ENCODE data around the gene CTR9. TPM values are rescaled to one million over a fixed set of nuclear protein-coding genes. Genes with fewer than 3 reads are reported as not detected.

The CTR9 gene
- total and polyA plus RNA-seq, 2 experiments from 2014 or later, result 29.0 to 32.7 TPM

DNA sequence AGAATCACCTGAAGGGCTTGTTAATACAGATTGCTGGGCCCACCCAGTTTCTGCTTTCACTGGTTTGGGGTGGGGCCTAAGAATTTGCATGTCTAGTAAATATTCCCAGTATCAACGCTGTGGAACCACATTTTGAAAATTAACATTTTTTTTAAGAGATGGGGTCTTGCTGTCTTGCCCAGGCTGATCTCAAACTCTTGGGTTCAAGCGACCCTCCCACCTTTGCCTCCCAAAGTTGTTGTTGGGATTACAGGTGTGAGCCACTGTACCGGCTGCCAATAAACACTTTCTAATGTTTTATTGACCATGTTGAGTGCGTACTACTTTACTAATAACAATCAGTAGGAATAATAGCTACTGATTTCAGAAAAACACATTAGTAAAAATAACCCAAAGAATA lies 55.2 kb downstream of the CTR9 start (continued):
- TF ChIP-seq POLR2AphosphoS5 (IDR thresholded peaks at IDR 0.05; ENCODE audit: low read depth), result no peak
- TF ChIP-seq JUNB (IDR thresholded peaks at IDR 0.05; ENCODE audit: unreplicated experiment), result no peak
- TF ChIP-seq ZNF114 (CRISPR knock-in tag; IDR thresholded peaks at IDR 0.05), result no peak
- no peak for TF ChIP-seq NANOG (IDR thresholded peaks at IDR 0.05; ENCODE audit: borderline replicate concordance)
- TF ChIP-seq STAT1 (IDR thresholded peaks at IDR 0.05; ENCODE audit: unreplicated experiment), result no peak
- TF ChIP-seq, protein P1, sequence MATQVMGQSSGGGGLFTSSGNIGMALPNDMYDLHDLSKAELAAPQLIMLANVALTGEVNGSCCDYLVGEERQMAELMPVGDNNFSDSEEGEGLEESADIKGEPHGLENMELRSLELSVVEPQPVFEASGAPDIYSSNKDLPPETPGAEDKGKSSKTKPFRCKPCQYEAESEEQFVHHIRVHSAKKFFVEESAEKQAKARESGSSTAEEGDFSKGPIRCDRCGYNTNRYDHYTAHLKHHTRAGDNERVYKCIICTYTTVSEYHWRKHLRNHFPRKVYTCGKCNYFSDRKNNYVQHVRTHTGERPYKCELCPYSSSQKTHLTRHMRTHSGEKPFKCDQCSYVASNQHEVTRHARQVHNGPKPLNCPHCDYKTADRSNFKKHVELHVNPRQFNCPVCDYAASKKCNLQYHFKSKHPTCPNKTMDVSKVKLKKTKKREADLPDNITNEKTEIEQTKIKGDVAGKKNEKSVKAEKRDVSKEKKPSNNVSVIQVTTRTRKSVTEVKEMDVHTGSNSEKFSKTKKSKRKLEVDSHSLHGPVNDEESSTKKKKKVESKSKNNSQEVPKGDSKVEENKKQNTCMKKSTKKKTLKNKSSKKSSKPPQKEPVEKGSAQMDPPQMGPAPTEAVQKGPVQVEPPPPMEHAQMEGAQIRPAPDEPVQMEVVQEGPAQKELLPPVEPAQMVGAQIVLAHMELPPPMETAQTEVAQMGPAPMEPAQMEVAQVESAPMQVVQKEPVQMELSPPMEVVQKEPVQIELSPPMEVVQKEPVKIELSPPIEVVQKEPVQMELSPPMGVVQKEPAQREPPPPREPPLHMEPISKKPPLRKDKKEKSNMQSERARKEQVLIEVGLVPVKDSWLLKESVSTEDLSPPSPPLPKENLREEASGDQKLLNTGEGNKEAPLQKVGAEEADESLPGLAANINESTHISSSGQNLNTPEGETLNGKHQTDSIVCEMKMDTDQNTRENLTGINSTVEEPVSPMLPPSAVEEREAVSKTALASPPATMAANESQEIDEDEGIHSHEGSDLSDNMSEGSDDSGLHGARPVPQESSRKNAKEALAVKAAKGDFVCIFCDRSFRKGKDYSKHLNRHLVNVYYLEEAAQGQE (IDR thresholded peaks at IDR 0.05; ENCODE audit: unreplicated experiment), result no peak
- no peak for TF ChIP-seq CREB1 (CRISPR knock-in tag; IDR thresholded peaks at IDR 0.05; ENCODE audit: low read depth)

DNA sequence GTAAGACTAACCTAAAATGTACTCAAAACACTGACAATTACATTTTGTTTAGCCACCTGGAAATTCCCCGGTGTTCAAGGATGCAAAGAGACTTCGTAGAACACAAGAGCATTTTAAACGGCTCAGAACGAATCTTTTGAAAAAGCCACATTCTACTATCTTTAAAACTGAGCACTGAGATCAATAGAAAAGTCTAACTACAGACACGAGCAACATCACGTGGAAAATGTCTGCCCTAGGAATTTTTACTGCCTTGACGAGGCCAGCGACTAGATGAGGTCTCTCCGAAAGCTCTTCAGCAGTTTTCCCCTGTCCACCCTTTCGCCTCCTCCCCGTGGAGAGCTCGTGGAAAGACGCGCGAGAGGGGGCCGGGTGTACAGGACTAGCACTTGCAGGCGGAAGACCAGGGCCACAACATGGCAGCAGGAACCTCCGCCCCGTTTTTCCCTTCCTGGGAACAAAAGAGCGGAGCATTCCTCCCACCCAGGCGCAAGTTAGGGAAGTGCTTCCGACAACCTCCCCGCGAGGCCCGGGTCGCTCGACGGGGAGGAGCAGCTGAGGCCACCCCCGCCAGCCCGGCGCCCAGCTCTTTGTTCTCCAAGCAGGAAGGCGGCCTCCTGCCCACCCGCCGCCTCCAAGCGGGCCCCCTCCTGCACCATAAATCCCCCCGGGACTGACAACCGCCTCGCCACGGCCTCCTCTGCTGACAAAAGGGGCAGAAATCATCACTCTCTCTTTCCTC lies 56.6 kb downstream of the CTR9 start:
- DNase-seq (ENCODE audit: low spot score), result peak; percentile 49
- Histone ChIP-seq H3F3A (replicated peaks; ENCODE audit: low read depth) (peaks cover 44% of the 10 kb centered on the region), H3K4me3 (peak overlapping the region; percentile 95), H3K27ac (ENCODE audit: low read depth) (peak overlapping the region; percentile 97; the same call in 1 of the 2 replicates), H3K36me3 (ENCODE audit: insufficient read depth) (peaks cover 49% of the 10 kb centered on the region), H3K79me2 (replicated peaks; ENCODE audit: insufficient read depth) (peaks cover 48% of the 10 kb centered on the region), H2AFZ (no peak overlapping the region), H3K4me1 (ENCODE audit: insufficient read depth) (peaks cover 20% of the 10 kb centered on the region), H4K20me1 (replicated peaks; ENCODE audit: insufficient read depth) (peaks cover 41% of the 10 kb centered on the region), H3K9me2 (ENCODE audit: insufficient read depth) (no peaks in the 10 kb centered on the region), H3K27me3 (ENCODE audit: insufficient read depth) (no peaks in the 10 kb centered on the region), H3K4me2 (peak overlapping the region; percentile 95)
- peak; percentile 13 for ATAC-seq
- TF ChIP-seq NANOG (IDR thresholded peaks at IDR 0.05; ENCODE audit: borderline replicate concordance), result no peak
- TF ChIP-seq, protein P2, sequence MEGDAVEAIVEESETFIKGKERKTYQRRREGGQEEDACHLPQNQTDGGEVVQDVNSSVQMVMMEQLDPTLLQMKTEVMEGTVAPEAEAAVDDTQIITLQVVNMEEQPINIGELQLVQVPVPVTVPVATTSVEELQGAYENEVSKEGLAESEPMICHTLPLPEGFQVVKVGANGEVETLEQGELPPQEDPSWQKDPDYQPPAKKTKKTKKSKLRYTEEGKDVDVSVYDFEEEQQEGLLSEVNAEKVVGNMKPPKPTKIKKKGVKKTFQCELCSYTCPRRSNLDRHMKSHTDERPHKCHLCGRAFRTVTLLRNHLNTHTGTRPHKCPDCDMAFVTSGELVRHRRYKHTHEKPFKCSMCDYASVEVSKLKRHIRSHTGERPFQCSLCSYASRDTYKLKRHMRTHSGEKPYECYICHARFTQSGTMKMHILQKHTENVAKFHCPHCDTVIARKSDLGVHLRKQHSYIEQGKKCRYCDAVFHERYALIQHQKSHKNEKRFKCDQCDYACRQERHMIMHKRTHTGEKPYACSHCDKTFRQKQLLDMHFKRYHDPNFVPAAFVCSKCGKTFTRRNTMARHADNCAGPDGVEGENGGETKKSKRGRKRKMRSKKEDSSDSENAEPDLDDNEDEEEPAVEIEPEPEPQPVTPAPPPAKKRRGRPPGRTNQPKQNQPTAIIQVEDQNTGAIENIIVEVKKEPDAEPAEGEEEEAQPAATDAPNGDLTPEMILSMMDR (conservative IDR thresholded peaks at IDR 0.05; ENCODE audit: low read depth in 2 of 2), result no peak
- TF ChIP-seq, protein P1 (IDR thresholded peaks at IDR 0.05; ENCODE audit: unreplicated experiment), result no peak
- no peak for TF ChIP-seq JUNB (IDR thresholded peaks at IDR 0.05; ENCODE audit: unreplicated experiment)
- no peak for TF ChIP-seq EZH2 (IDR thresholded peaks at IDR 0.05; ENCODE audit: low read depth, unreplicated experiment)
- peak; percentile 45; the same call in 1 of the 2 replicates for TF ChIP-seq POLR2AphosphoS5 (IDR thresholded peaks at IDR 0.05; ENCODE audit: low read depth)
- H3K4me1 Mint-ChIP-seq, result peaks cover 31% of the 10 kb centered on the region
- H3K27me3 Mint-ChIP-seq (ENCODE audit: insufficient read depth, low read depth, poor library complexity), result peaks cover 16% of the 10 kb centered on the region
- H3K27ac Mint-ChIP-seq, result peak overlapping the region; percentile 99
- H3K9me3 Mint-ChIP-seq, result no peaks in the 10 kb centered on the region
- peak overlapping the region; percentile 96 for H3K4me3 Mint-ChIP-seq
- peaks cover 60% of the 10 kb centered on the region for H3K36me3 Mint-ChIP-seq (ENCODE audit: low read depth)

Measured in GM23338 (cell line).